ENCODE measurements around the gene TRAPPC12.

Gene TRAPPC12

GRCh38 chr2:3379647-3380534, at the start of gene TRAPPC12:
Gene TRAPPC12, plus strand, starts transcription at chr2:3379694. Its CDS starts 7,930 bp downstream, at chr2:3387624.
- peaks cover 25% of the 10 kb centered on the region for H3K4me1 ChIP-seq (ENCODE audit: insufficient read depth, low read length)
- peak within 1 kb of the TSS; percentile 78 for H3K4me3 ChIP-seq (ENCODE audit: low read length)
- H3K36me3 ChIP-seq (ENCODE audit: insufficient read depth, low read length) = peaks cover 16% of the 10 kb centered on the region
- peak within 1 kb of the TSS; percentile 41 for H2AFZ ChIP-seq (ENCODE audit: low read depth, low read length)
- H3K9me3 ChIP-seq (ENCODE audit: low read length) = no peaks in the 10 kb centered on the region
- H3K27me3 ChIP-seq (ENCODE audit: insufficient read depth, low read length) = no peaks in the 10 kb centered on the region

GRCh38 chr2:3332133-3332532, 47.4 kb upstream of the TRAPPC12 start:
- Histone ChIP-seq H3K9me3 (ENCODE audit: low read length) (peaks cover 9% of the 10 kb centered on the region), H3K4me3 (ENCODE audit: low read length) (no peak overlapping the region), H2AFZ (ENCODE audit: low read depth, low read length) (no peak overlapping the region), H3K27me3 (ENCODE audit: insufficient read depth, low read length) (no peaks in the 10 kb centered on the region), H3K4me1 (ENCODE audit: insufficient read depth, low read length) (no peaks in the 10 kb centered on the region), H3K36me3 (ENCODE audit: insufficient read depth, low read length) (peaks cover 36% of the 10 kb centered on the region)

- Histone ChIP-seq H2AFZ (ENCODE audit: low read depth, low read length) (no peak overlapping the region), H3K36me3 (ENCODE audit: insufficient read depth, low read length) (peaks cover 36% of the 10 kb centered on the region), H3K27me3 (ENCODE audit: insufficient read depth, low read length) (no peaks in the 10 kb centered on the region), H3K9me3 (ENCODE audit: low read length) (peaks cover 9% of the 10 kb centered on the region), H3K4me1 (ENCODE audit: insufficient read depth, low read length) (no peaks in the 10 kb centered on the region), H3K4me3 (ENCODE audit: low read length) (no peak overlapping the region)
Measured at GRCh38 chr2:3334392-3335345, 44.8 kb upstream of the TRAPPC12 start.

GRCh38 chr2:3336844-3337243, 42.6 kb upstream of the TRAPPC12 start:
- Histone ChIP-seq H3K27me3 (ENCODE audit: insufficient read depth, low read length) (no peaks in the 10 kb centered on the region), H2AFZ (ENCODE audit: low read depth, low read length) (no peak overlapping the region), H3K9me3 (ENCODE audit: low read length) (no peaks in the 10 kb centered on the region), H3K4me1 (ENCODE audit: insufficient read depth, low read length) (no peaks in the 10 kb centered on the region), H3K4me3 (ENCODE audit: low read length) (no peak overlapping the region), H3K36me3 (ENCODE audit: insufficient read depth, low read length) (peaks cover 28% of the 10 kb centered on the region)

- Histone ChIP-seq H3K27me3 (ENCODE audit: insufficient read depth, low read length) (no peaks in the 10 kb centered on the region), H3K9me3 (ENCODE audit: low read length) (no peaks in the 10 kb centered on the region), H3K36me3 (ENCODE audit: insufficient read depth, low read length) (peaks cover 18% of the 10 kb centered on the region), H2AFZ (ENCODE audit: low read depth, low read length) (no peak overlapping the region), H3K4me1 (ENCODE audit: insufficient read depth, low read length) (no peaks in the 10 kb centered on the region), H3K4me3 (ENCODE audit: low read length) (no peak overlapping the region)
Measured at GRCh38 chr2:3338340-3338739, 41.2 kb upstream of the TRAPPC12 start.

GRCh38 chr2:3340144-3340543, 39.4 kb upstream of the TRAPPC12 start:
- H3K4me1 ChIP-seq (ENCODE audit: insufficient read depth, low read length) = no peaks in the 10 kb centered on the region
- no peak overlapping the region for H2AFZ ChIP-seq (ENCODE audit: low read depth, low read length)
- no peaks in the 10 kb centered on the region for H3K9me3 ChIP-seq (ENCODE audit: low read length)
- H3K27me3 ChIP-seq (ENCODE audit: insufficient read depth, low read length) = no peaks in the 10 kb centered on the region
- H3K4me3 ChIP-seq (ENCODE audit: low read length) = no peak overlapping the region
- H3K36me3 ChIP-seq (ENCODE audit: insufficient read depth, low read length) = peaks cover 10% of the 10 kb centered on the region

- H3K9me3 ChIP-seq (ENCODE audit: low read length) = no peaks in the 10 kb centered on the region
- no peak overlapping the region for H3K4me3 ChIP-seq (ENCODE audit: low read length)
- H3K27me3 ChIP-seq (ENCODE audit: insufficient read depth, low read length) = no peaks in the 10 kb centered on the region
- H2AFZ ChIP-seq (ENCODE audit: low read depth, low read length) = no peak overlapping the region
- H3K4me1 ChIP-seq (ENCODE audit: insufficient read depth, low read length) = no peaks in the 10 kb centered on the region
- H3K36me3 ChIP-seq (ENCODE audit: insufficient read depth, low read length) = peaks cover 4% of the 10 kb centered on the region
Measured at GRCh38 chr2:3341336-3341735, 38.2 kb upstream of the TRAPPC12 start.

GRCh38 chr2:3342324-3342723, 37.2 kb upstream of the TRAPPC12 start:
- H3K4me1 ChIP-seq (ENCODE audit: insufficient read depth, low read length) = no peaks in the 10 kb centered on the region
- no peak overlapping the region for H2AFZ ChIP-seq (ENCODE audit: low read depth, low read length)
- no peaks in the 10 kb centered on the region for H3K27me3 ChIP-seq (ENCODE audit: insufficient read depth, low read length)
- H3K9me3 ChIP-seq (ENCODE audit: low read length) = no peaks in the 10 kb centered on the region
- no peak overlapping the region for H3K4me3 ChIP-seq (ENCODE audit: low read length)
- peaks cover 6% of the 10 kb centered on the region for H3K36me3 ChIP-seq (ENCODE audit: insufficient read depth, low read length)

GRCh38 chr2:3343012-3343411, 36.5 kb upstream of the TRAPPC12 start:
- H3K9me3 ChIP-seq (ENCODE audit: low read length) = peaks cover 2% of the 10 kb centered on the region
- no peak overlapping the region for H3K4me3 ChIP-seq (ENCODE audit: low read length)
- H3K36me3 ChIP-seq (ENCODE audit: insufficient read depth, low read length) = peaks cover 6% of the 10 kb centered on the region
- H2AFZ ChIP-seq (ENCODE audit: low read depth, low read length) = no peak overlapping the region
- H3K4me1 ChIP-seq (ENCODE audit: insufficient read depth, low read length) = no peaks in the 10 kb centered on the region
- no peaks in the 10 kb centered on the region for H3K27me3 ChIP-seq (ENCODE audit: insufficient read depth, low read length)

GRCh38 chr2:3344897-3345296, 34.6 kb upstream of the TRAPPC12 start:
- peaks cover 6% of the 10 kb centered on the region for H3K36me3 ChIP-seq (ENCODE audit: insufficient read depth, low read length)
- no peaks in the 10 kb centered on the region for H3K4me1 ChIP-seq (ENCODE audit: insufficient read depth, low read length)
- no peak overlapping the region for H3K4me3 ChIP-seq (ENCODE audit: low read length)
- no peak overlapping the region for H2AFZ ChIP-seq (ENCODE audit: low read depth, low read length)
- H3K9me3 ChIP-seq (ENCODE audit: low read length) = peaks cover 4% of the 10 kb centered on the region
- no peaks in the 10 kb centered on the region for H3K27me3 ChIP-seq (ENCODE audit: insufficient read depth, low read length)

GRCh38 chr2:3345621-3346020, 33.9 kb upstream of the TRAPPC12 start:
- no peak overlapping the region for H2AFZ ChIP-seq (ENCODE audit: low read depth, low read length)
- H3K9me3 ChIP-seq (ENCODE audit: low read length) = peaks cover 4% of the 10 kb centered on the region
- peaks cover 6% of the 10 kb centered on the region for H3K36me3 ChIP-seq (ENCODE audit: insufficient read depth, low read length)
- H3K4me1 ChIP-seq (ENCODE audit: insufficient read depth, low read length) = no peaks in the 10 kb centered on the region
- H3K4me3 ChIP-seq (ENCODE audit: low read length) = no peak overlapping the region
- H3K27me3 ChIP-seq (ENCODE audit: insufficient read depth, low read length) = no peaks in the 10 kb centered on the region

GRCh38 chr2:3348767-3349166, 30.7 kb upstream of the TRAPPC12 start:
- Histone ChIP-seq H3K4me3 (ENCODE audit: low read length) (no peak overlapping the region), H3K9me3 (ENCODE audit: low read length) (peaks cover 4% of the 10 kb centered on the region), H3K27me3 (ENCODE audit: insufficient read depth, low read length) (no peaks in the 10 kb centered on the region), H2AFZ (ENCODE audit: low read depth, low read length) (no peak overlapping the region), H3K4me1 (ENCODE audit: insufficient read depth, low read length) (no peaks in the 10 kb centered on the region), H3K36me3 (ENCODE audit: insufficient read depth, low read length) (peaks cover 21% of the 10 kb centered on the region)

- no peak overlapping the region for H3K4me3 ChIP-seq (ENCODE audit: low read length)
- H3K9me3 ChIP-seq (ENCODE audit: low read length) = peaks cover 4% of the 10 kb centered on the region
- H3K36me3 ChIP-seq (ENCODE audit: insufficient read depth, low read length) = peaks cover 25% of the 10 kb centered on the region
- H3K4me1 ChIP-seq (ENCODE audit: insufficient read depth, low read length) = no peaks in the 10 kb centered on the region
- no peaks in the 10 kb centered on the region for H3K27me3 ChIP-seq (ENCODE audit: insufficient read depth, low read length)
- H2AFZ ChIP-seq (ENCODE audit: low read depth, low read length) = no peak overlapping the region
Measured at GRCh38 chr2:3349211-3349693, 30.2 kb upstream of the TRAPPC12 start.
